ENCODE data around the gene CHRNB2.

The CHRNB2 gene

GRCh38 chr1:154550070-154550469, 17.5 kb upstream of the CHRNB2 start:
- no peaks in the 10 kb centered on the region for H3K27me3 ChIP-seq (replicated peaks; ENCODE audit: control insufficient read depth, insufficient read depth, low read length)
- TF ChIP-seq, protein P1, sequence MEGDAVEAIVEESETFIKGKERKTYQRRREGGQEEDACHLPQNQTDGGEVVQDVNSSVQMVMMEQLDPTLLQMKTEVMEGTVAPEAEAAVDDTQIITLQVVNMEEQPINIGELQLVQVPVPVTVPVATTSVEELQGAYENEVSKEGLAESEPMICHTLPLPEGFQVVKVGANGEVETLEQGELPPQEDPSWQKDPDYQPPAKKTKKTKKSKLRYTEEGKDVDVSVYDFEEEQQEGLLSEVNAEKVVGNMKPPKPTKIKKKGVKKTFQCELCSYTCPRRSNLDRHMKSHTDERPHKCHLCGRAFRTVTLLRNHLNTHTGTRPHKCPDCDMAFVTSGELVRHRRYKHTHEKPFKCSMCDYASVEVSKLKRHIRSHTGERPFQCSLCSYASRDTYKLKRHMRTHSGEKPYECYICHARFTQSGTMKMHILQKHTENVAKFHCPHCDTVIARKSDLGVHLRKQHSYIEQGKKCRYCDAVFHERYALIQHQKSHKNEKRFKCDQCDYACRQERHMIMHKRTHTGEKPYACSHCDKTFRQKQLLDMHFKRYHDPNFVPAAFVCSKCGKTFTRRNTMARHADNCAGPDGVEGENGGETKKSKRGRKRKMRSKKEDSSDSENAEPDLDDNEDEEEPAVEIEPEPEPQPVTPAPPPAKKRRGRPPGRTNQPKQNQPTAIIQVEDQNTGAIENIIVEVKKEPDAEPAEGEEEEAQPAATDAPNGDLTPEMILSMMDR (IDR thresholded peaks at IDR 0.05; ENCODE audit: insufficient read depth, low read length, poor library complexity, severe bottlenecking) = no peak
- H3K36me3 ChIP-seq (ENCODE audit: control insufficient read depth, insufficient read depth, low read length) = peaks cover 48% of the 10 kb centered on the region
- no peak overlapping the region for H3K4me3 ChIP-seq (replicated peaks; ENCODE audit: low read depth, low read length)
- DNase-seq (ENCODE audit: extremely low read depth, insufficient read length) = no peak

- Histone ChIP-seq H3K4me3 (replicated peaks; ENCODE audit: low read depth, low read length) (no peak overlapping the region), H3K36me3 (ENCODE audit: control insufficient read depth, insufficient read depth, low read length) (peaks cover 54% of the 10 kb centered on the region), H3K27me3 (replicated peaks; ENCODE audit: control insufficient read depth, insufficient read depth, low read length) (no peaks in the 10 kb centered on the region)
- no peak for DNase-seq (ENCODE audit: extremely low read depth, insufficient read length)
- TF ChIP-seq, protein P1 (IDR thresholded peaks at IDR 0.05; ENCODE audit: insufficient read depth, low read length, poor library complexity, severe bottlenecking) = no peak
Observed at GRCh38 chr1:154550657-154551056, 16.9 kb upstream of the CHRNB2 start.

GRCh38 chr1:154551474-154551873, 16.1 kb upstream of the CHRNB2 start:
- no peak for DNase-seq (ENCODE audit: extremely low read depth, insufficient read length)
- peaks cover 56% of the 10 kb centered on the region for H3K36me3 ChIP-seq (ENCODE audit: control insufficient read depth, insufficient read depth, low read length)
- TF ChIP-seq, protein P1 (IDR thresholded peaks at IDR 0.05; ENCODE audit: insufficient read depth, low read length, poor library complexity, severe bottlenecking) = no peak
- no peak overlapping the region for H3K4me3 ChIP-seq (replicated peaks; ENCODE audit: low read depth, low read length)
- no peaks in the 10 kb centered on the region for H3K27me3 ChIP-seq (replicated peaks; ENCODE audit: control insufficient read depth, insufficient read depth, low read length)

GRCh38 chr1:154552036-154552435, 15.5 kb upstream of the CHRNB2 start:
- TF ChIP-seq, protein P1 (IDR thresholded peaks at IDR 0.05; ENCODE audit: insufficient read depth, low read length, poor library complexity, severe bottlenecking) = no peak
- Histone ChIP-seq H3K36me3 (ENCODE audit: control insufficient read depth, insufficient read depth, low read length) (peaks cover 56% of the 10 kb centered on the region), H3K4me3 (replicated peaks; ENCODE audit: low read depth, low read length) (no peak overlapping the region), H3K27me3 (replicated peaks; ENCODE audit: control insufficient read depth, insufficient read depth, low read length) (no peaks in the 10 kb centered on the region)
- no peak for DNase-seq (ENCODE audit: extremely low read depth, insufficient read length)

DNA sequence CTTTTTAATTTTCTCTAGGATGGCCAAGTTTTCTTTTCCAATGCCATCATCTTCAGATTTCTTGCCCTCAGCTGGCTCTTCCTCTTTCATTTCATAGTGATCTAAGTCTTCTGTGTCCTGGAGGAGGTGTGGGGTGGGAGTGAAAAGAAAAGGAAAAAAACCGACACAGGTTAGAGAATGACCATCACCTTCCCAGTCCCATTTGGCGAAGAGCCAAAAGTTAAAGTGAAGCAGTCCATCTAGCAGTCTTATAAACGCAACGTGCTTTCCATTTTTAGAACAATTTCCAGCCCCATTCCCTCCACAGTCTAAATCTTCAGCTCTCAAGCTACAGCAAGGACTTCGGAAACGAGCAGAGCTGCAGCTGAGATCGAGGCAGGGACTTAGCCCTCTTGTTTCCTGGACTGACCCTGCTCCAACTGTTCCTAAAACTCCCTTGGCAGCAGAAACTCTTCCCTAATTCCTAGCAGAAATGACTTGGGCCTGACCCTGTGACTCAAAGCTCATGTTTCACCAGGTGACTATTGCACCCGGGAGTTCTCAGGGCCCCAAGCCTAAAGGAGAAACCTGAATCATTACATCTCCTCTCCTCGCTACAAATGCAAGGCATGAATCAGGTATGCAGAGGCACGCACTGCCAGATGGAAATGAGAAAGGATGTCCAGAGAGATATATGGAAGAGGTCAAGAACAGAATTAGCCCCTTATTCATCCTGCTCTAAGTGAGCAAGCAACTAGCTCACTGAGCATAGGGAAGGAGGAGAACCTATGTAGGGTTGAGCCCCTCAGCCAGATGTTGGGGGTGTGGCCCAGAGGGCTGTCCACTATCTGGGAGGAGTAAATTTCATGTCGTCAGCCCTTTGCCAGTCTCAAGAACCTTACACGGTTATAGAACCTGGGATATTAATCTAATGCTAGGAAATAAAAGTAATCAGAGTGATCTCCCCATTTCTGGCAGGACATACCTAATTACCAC, 14.2 kb upstream of the CHRNB2 start:
- no peak overlapping the region for H3K4me3 ChIP-seq (replicated peaks; ENCODE audit: low read depth, low read length)
- no peak for DNase-seq (ENCODE audit: extremely low read depth, insufficient read length)
- TF ChIP-seq, protein P1 (IDR thresholded peaks at IDR 0.05; ENCODE audit: insufficient read depth, low read length, poor library complexity, severe bottlenecking) = no peak
- H3K27me3 ChIP-seq (replicated peaks; ENCODE audit: control insufficient read depth, insufficient read depth, low read length) = no peaks in the 10 kb centered on the region
- H3K36me3 ChIP-seq (ENCODE audit: control insufficient read depth, insufficient read depth, low read length) = peaks cover 56% of the 10 kb centered on the region

All from GM06990 (cell line).